Osteocyte (in vitro differentiated cells): ENCODE results near the gene TMEM263. TPM values are rescaled to one million over a fixed set of nuclear protein-coding genes. Genes with fewer than 3 reads are reported as not detected.

Source experiments
- DNase-seq: peaks from one replicate; pipeline ENCODE4 v3.0.0; 2021; ENCODE audit warnings: mixed read lengths; ENCODE audit not compliant: unreplicated experiment; ENCODE audit errors: extremely low spot score
- H3K27ac Mint-ChIP-seq: one replicate; pipeline ENCODE4 v1.8.0; 2021; ENCODE audit warnings: mild to moderate bottlenecking, mixed read lengths; ENCODE audit not compliant: unreplicated experiment
- H3K27me3 Mint-ChIP-seq: one replicate; pipeline ENCODE4 v1.8.0; 2021; ENCODE audit warnings: mixed read lengths; ENCODE audit not compliant: unreplicated experiment
- H3K36me3 Mint-ChIP-seq: one replicate; pipeline ENCODE4 v1.8.0; 2021; ENCODE audit warnings: mixed read lengths; ENCODE audit not compliant: unreplicated experiment
- H3K4me1 Mint-ChIP-seq: one replicate; pipeline ENCODE4 v1.8.0; 2021; ENCODE audit warnings: mixed read lengths; ENCODE audit not compliant: unreplicated experiment
- H3K4me3 Mint-ChIP-seq: one replicate; pipeline ENCODE4 v1.8.0; 2021; ENCODE audit warnings: mild to moderate bottlenecking, moderate library complexity, mixed read lengths; ENCODE audit not compliant: unreplicated experiment
- H3K9me3 Mint-ChIP-seq: one replicate; pipeline ENCODE4 v1.8.0; 2021; ENCODE audit warnings: mixed read lengths; ENCODE audit not compliant: unreplicated experiment
- total RNA-seq: library from RNA; stranded (reverse); gene quantifications from 2 replicates; pipeline ENCODE4 v1.2.1, GENCODE V29; 2021
- TF ChIP-seq, protein P1 (sequence below): fragments of 200-600 bp; sonication (generic); IDR thresholded peaks from 2 replicates; pipeline ENCODE4 v1.5.0; 2021; ENCODE audit warnings: antibody characterized with exemption, mild to moderate bottlenecking, moderate library complexity

Gene TMEM263
- total RNA-seq, 1 donor from 2014 or later, result 105 TPM

GRCh38 chr12:106971065-106971464 is 15.4 kb downstream of the TMEM263 start:
- no peaks in the 10 kb centered on the region for H3K9me3 Mint-ChIP-seq
- H3K4me1 Mint-ChIP-seq, result peaks cover 30% of the 10 kb centered on the region

GRCh38 chr12:106973545-106973944 is 17.8 kb downstream of the TMEM263 start:
- Mint-ChIP-seq H3K27me3 (no peaks in the 10 kb centered on the region), H3K9me3 (no peaks in the 10 kb centered on the region), H3K36me3 (peaks cover 43% of the 10 kb centered on the region), H3K4me3 (no peak overlapping the region), H3K4me1 (peaks cover 44% of the 10 kb centered on the region), H3K27ac (no peak overlapping the region)
- no peak for DNase-seq
- TF ChIP-seq, protein P1, sequence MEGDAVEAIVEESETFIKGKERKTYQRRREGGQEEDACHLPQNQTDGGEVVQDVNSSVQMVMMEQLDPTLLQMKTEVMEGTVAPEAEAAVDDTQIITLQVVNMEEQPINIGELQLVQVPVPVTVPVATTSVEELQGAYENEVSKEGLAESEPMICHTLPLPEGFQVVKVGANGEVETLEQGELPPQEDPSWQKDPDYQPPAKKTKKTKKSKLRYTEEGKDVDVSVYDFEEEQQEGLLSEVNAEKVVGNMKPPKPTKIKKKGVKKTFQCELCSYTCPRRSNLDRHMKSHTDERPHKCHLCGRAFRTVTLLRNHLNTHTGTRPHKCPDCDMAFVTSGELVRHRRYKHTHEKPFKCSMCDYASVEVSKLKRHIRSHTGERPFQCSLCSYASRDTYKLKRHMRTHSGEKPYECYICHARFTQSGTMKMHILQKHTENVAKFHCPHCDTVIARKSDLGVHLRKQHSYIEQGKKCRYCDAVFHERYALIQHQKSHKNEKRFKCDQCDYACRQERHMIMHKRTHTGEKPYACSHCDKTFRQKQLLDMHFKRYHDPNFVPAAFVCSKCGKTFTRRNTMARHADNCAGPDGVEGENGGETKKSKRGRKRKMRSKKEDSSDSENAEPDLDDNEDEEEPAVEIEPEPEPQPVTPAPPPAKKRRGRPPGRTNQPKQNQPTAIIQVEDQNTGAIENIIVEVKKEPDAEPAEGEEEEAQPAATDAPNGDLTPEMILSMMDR, result no peak

More at GRCh38 chr12:106971065-106971464, 15.4 kb downstream of the TMEM263 start:
- Mint-ChIP-seq H3K4me3 (no peak overlapping the region), H3K27ac (no peak overlapping the region), H3K27me3 (no peaks in the 10 kb centered on the region), H3K36me3 (peaks cover 52% of the 10 kb centered on the region)
- no peak for DNase-seq
- TF ChIP-seq, protein P1, result no peak

GRCh38 chr12:106974511-106974910 is 18.8 kb downstream of the TMEM263 start:
- no peak for DNase-seq
- no peaks in the 10 kb centered on the region for H3K27me3 Mint-ChIP-seq
- H3K4me3 Mint-ChIP-seq, result no peak overlapping the region

DNA sequence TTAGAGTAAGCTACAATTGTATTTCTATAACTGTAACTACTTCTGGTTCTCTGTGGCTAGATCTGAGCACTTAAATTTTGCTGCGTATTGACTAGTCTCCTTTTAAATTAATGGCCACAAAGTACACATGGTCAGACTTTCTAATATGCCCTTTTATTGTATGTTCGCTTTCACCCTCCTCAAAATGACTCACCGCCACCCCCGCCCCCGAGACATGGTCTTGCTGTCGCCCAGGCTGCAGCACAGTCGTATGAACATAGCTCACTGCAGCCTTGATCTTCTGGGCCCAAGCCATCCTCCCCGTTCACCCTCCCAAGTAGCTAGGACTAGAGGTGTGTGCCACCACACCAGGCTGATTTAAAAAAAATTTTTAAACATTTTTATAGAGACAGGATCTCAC is 19.4 kb downstream of the TMEM263 start:
- Mint-ChIP-seq H3K9me3 (no peaks in the 10 kb centered on the region), H3K27ac (peak overlapping the region; percentile 48), H3K4me1 (peaks cover 47% of the 10 kb centered on the region), H3K36me3 (peaks cover 39% of the 10 kb centered on the region), H3K4me3 (no peak overlapping the region), H3K27me3 (no peaks in the 10 kb centered on the region)
- TF ChIP-seq, protein P1, result no peak
- DNase-seq, result no peak

More at GRCh38 chr12:106974511-106974910, 18.8 kb downstream of the TMEM263 start:
- TF ChIP-seq, protein P1, result no peak
- H3K36me3 Mint-ChIP-seq, result peaks cover 43% of the 10 kb centered on the region
- peaks cover 47% of the 10 kb centered on the region for H3K4me1 Mint-ChIP-seq
- H3K9me3 Mint-ChIP-seq, result no peaks in the 10 kb centered on the region
- H3K27ac Mint-ChIP-seq, result peak overlapping the region; percentile 48

GRCh38 chr12:106975993-106976658 is 20.4 kb downstream of the TMEM263 start:
- Mint-ChIP-seq H3K27ac (peak overlapping the region; percentile 27), H3K36me3 (peaks cover 32% of the 10 kb centered on the region), H3K4me3 (no peak overlapping the region), H3K9me3 (no peaks in the 10 kb centered on the region), H3K4me1 (peaks cover 51% of the 10 kb centered on the region), H3K27me3 (no peaks in the 10 kb centered on the region)
- no peak for DNase-seq
- TF ChIP-seq, protein P1, result no peak
